Measurements from ENCODE around the gene CAV2.

GRCh38 chr7:116493449-116493848 is 6.1 kb upstream of the CAV2 start:
- TF ChIP-seq ARHGAP35 (CRISPR knock-in tag; IDR thresholded peaks at IDR 0.05; ENCODE audit: borderline replicate concordance) (no peak), ZFYVE20 (CRISPR knock-in tag; IDR thresholded peaks at IDR 0.05; ENCODE audit: borderline replicate concordance, low read depth) (no peak), CTCF (CRISPR knock-in tag; IDR thresholded peaks at IDR 0.05) (no peak), HNRNPH1 (optimal IDR thresholded peaks at IDR 0.05; ENCODE audit: low read depth, low read length) (no peak), SIX4 (CRISPR knock-in tag; IDR thresholded peaks at IDR 0.05) (no peak), RELA (CRISPR knock-in tag; IDR thresholded peaks at IDR 0.05) (no peak)

Data from HepG2 (cell line).